Epidermal melanocyte (primary cell): ENCODE results near the gene LMO4.

Source experiments
- DNase-seq: peaks from one replicate; pipeline ENCODE4 v3.0.0; 2011; ENCODE audit warnings: low spot score; ENCODE audit not compliant: insufficient read length

Gene LMO4

GRCh38 chr1:87358219-87358618 is 29.5 kb downstream of the LMO4 start:
- DNase-seq, result no peak

- peak; percentile 41 for DNase-seq
These were observed 30.9 kb downstream of the LMO4 start for GRCh38 chr1:87359586-87359985.

DNA sequence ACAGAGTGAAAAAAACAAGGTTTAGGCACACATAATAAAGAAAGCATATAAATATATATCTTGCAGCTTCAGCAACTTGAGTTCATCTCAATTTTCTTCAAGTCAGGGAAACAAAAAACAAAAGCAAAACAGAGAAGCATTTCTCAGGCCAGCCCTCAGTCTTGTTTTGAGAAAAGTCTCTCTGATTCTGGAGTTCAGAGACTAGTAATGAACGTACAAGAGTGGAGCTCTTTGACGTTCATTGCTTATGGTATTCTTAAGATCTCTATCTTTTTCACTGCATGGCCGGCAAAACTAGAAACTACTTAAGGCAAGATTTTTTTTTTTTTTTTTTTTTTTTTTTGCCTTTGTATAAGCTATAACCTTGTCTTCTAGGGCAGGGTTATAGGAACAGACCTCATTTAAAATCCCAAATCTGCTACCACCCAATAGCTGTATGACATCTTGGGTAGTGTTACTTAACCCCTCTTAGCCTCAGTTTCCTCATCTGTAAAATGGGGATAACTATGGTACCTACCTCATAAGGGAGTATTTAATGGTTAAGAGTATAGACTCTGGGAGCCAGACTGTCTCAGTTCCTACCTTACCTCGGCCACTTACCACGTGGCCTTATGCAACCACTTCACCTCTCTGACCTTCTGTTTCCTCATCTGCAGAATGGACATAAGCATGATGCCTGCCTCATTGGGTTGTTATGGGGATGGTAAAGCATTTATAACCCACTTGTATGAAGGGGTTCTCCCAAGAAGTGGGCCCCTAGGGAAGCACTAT is 33.6 kb downstream of the LMO4 start:
- no peak for DNase-seq

GRCh38 chr1:87362834-87363426 is 34.2 kb downstream of the LMO4 start:
- DNase-seq, result no peak

DNA sequence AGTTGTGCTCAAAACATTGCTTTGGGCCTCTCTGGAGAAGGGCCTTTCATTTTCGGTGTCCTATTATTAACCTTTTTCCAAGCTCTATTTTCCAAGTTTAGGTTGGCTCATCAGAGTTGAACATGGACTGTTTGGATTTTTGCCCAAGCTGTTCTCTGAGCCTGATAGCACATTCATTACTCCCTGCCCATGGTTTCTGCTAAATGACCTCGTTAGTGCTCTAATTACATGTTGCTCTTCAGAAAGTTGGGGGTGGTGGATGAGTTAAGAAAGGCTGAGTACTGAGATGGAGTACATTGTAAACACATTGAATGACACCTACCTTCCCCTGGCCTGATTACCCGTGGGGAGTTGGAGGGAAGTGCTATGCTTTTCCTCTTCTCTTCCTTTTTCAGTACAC is 38.9 kb downstream of the LMO4 start:
- DNase-seq, result no peak

DNA sequence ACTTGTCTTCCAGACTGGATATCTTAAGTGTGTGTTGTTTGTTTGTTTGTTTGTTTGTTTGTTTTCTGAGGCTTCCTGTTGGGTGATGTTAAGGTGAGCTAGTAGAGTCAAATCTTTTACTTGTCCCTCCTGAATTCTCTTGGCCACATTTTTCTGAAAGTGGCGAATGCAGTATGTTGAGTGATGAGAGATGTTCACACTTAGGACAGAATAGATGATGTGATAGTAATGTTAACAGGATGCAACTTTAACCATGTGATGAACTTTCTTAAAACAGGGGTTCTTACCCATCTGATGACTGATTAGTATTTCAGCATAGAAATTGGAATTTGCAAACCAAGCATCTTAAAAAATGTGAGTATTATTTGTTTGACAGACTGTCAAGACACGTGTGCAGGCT is 40.2 kb downstream of the LMO4 start:
- no peak for DNase-seq

DNA sequence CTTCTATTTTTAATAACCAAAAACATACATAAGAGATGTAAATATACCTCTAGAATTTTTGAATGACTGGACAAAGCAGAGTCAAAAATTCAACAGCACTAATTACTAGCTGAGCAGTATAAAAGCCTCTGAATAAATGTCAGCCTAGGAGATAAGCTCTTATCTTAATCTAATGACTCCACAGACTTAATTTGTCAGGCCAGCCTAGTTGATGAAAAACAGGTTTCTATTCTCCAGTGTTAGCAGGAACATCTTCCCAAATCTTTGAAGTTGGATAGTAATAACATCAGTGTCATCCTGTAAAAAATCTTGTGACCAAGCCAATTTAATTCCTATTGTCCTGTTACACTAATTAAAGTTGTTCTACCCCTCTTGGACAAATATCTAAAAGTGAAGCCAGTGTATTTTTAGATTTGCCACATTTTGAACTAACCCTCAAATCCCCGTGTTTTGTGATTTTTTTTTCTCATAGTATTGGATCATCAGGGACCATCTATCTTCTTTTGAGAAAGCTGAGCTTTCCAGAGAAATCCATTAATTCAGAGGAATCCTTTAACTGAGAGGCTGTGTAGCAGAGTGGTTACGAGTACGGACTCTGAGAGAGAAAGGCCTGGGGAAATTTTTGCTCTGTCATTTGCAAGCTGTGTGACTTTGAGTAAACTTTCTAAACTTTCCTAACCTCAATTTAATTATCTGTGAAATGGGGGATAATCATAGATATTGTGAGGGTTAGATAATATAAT is 41.2 kb downstream of the LMO4 start:
- DNase-seq, result no peak

GRCh38 chr1:87370544-87370943 is 41.9 kb downstream of the LMO4 start:
- no peak for DNase-seq

DNA sequence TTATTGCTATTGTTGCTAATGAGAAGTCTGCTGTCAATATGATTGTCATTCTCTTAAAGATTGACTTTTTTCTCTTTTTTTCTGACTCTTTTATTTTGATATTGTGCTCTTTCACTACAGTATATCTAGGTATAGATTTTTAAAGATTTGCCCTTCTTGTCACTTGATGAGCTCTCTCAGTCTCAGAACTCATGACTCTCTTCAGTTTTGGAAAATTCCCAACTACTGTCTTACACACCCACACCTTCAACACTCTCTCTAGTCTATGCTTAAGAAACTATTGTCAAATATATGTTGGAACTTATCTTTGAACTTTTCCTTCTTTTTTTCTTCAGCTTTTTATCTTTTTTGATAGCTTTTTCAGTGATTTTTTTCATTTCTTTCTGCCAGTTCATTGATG is 50.6 kb downstream of the LMO4 start:
- DNase-seq, result no peak

DNA sequence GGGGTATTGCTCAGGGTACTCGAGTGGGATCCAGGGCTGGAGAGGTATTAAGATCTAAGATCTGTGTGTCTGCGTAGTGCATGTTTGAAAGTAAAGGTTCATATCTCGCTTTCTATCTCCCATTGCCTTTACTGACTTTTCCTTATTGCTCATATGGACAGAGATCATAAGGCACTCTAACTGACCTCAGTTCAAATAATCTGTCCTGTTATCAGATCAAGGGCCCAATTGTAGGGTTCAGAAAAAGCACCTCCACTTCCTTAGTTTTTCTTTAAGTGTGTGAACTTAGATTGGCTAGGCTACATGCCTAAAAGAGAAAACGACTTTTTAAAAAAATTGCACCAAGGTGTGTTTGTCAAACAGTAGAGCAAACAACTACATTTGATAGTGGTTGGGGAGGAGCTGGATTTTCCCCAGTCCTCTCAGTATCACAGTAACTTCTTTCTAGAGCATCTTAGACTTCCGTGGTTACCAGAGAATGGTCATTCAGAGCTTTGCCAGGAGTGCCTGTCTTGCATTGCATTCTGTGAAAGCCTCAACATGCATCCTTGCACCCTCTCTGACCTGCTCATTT is 57.6 kb downstream of the LMO4 start:
- DNase-seq, result no peak

DNA sequence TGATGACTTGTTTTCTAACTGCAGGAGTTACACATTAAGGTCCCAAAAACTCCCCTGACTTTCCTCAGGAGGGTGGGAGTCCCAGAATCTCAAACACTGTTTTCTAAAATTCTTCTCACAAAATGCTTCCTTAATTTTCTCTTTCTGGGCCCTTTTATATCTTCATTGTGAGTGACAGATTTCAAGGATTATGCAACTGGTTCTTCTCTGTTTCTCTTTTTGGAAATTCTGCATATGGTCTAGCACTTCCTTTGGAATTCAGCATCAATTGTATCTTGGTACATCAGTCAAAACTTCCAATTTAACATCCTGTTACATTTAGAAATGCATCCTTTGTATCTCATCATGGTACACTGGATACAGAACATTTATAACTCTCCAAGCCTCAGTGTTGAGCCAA is 59.7 kb downstream of the LMO4 start:
- DNase-seq, result no peak

GRCh38 chr1:87389011-87389410 is 60.3 kb downstream of the LMO4 start:
- no peak for DNase-seq

DNA sequence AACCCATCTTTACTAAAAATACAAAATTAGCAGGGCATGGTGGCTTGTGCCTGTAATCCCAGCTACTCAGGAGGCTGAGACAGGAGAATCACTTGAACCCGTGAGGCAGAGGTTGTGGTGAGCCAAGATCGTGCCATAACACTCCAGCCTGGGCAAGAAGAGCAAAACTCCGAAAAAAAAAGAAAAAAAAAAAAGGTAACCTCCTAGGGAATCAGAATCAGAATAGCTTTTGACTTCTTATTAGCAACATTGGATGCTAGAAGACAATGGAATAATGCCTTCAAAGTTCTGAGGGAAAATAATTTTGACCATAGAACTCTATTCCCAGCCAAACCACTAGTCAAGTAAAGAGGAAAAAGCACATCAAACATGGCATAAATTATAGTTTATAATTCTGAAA is 60.9 kb downstream of the LMO4 start:
- DNase-seq, result no peak

DNA sequence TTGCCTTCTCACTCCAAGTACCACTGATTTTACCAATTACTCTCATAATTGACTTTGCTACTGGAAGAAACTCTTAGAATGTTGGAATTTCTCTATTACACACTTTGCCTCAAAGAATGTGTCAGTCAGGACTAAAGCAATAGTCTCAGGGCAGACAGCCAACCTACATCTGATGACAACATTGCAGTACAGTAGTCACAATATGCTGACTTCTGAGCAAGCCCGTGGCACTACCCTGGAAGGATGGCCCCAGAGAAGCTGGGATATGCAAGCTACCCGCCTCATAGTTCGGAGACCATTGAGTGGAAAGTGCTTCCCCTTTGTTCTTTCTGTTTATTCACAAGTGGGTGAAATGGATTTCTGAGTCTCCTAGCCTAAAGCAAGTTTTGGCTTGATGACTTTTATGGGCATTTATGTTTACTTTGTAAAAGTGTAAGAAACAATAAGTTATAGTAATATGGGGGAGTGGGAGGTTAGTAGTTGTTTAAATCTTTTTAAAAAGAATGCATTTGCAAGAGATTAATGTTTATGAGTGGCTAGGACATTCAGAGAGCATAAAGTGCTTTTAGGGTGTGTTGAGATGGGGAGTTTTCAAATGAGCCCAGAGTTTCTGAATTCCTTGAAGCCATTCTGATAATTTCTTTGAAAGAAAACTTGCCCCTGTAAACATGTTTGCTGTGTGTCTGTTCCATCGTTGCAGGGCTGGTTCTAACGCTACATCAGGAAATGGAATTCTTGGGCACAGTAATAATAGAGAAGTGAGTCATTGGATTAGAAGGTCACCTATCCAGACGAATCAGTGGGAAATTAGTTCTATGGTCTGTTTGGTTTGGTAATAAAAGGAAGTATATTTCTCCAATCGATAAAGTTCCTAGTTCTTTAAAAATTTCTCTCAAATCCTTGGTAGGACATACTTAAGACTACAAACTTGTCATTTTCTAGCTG is 63.8 kb downstream of the LMO4 start:
- DNase-seq, result no peak

DNA sequence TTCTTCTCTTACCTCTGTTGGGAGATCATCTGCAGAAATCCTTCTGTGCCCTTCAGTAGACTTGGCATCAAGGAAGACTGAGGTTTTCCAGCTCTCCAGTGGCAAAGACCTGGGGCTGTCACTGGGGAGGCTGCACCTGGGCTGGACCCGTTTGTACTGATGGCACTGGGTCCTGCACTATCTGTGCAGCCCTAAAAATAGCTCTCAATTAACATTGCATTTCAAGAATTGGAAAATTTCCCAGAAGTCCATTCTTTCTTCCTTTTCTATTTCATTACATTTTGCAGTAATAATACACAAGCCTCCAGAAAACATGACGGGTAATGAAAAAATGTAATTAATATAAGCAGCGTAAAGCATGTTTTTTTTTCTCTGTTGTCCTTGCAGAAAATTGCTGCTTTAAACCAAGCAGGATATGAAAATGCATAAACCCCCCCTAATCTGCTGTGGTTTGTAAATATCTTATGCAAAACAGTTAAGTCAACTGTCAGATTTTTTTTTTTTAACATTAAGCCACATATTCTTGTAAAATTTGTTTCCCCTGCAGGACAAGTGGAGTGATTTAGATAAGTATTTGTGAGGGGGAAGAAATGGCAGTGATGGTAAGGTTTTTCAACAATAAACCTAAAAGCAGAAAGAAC is 64.9 kb downstream of the LMO4 start:
- no peak for DNase-seq

- DNase-seq, result no peak
These were observed 65.8 kb downstream of the LMO4 start for GRCh38 chr1:87394513-87394912.

DNA sequence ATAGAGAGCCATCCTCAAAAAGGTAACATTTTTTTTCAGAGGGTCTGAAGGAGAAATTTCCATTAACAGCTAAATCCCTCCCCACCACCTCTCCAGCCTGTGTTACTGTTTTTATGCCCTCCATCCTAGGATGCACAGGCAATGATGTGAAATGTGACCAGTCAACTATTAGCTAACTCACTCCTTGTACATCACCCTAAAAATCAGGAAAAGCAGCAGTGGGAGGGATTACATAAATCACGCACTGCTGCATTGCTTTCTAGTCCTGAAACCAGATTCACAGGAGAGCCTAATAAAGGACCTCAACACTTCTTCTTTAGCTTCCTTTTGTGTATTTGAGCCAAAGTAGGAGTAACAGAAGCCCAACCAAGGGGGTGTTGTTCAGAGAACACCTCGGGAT is 66.3 kb downstream of the LMO4 start:
- no peak for DNase-seq
